Heart left ventricle (tissue), 13 donors: Measurements from ENCODE around the gene PHLPP1.

Experiments
- CTCF ChIP-seq, 12 donors: fragments of 200-600 bp; sonication (generic) in 4 of 12; IDR thresholded peaks; one replicate each; pipeline versions ENCODE4 v1.5.0 to v1.8.0; 2018 to 2022; ENCODE audit warnings: antibody characterized with exemption in 12 of 12, mild to moderate bottlenecking in 5 of 12
- POLR2A ChIP-seq, 2 donors: fragments of 450-650 bp; IDR thresholded peaks; one replicate each; pipeline ENCODE4 v1.6.1; 2017; ENCODE audit warnings: antibody characterized with exemption in 2 of 2, mild to moderate bottlenecking in 2 of 2, moderate library complexity in 2 of 2
- donor health status: ischemic (EF 13 %, LVEDD 7.1; RV severe dilation, severe dysfunction).
- donor health status: DM: no; HTN: yes; CAD: no.
- donor health status: DM: no; HTN: no; CAD: no.
- donor health status: ischemic (EF 25% LVEDD 6.9; RV normal size, moderate dysfunction).
- donor health status: ischemic (EF 25% LVEDD 5.7; RV mildly dilated, moderate dysfunction).
- donor health status: ischemic (EF 35%, LVEDD 5.7; RV mildly dilated, moderate dysfunction).
- donor health status: nonischemic (EF 11% LVEDD 7.7; RV severe dilation, severe dysfunction).
- donor health status: DM: yes; HTN: yes; CAD: no.
- donor health status: PGD.
- donor health status: ischemic (EF 29% LVEDD 5.4; RV normal size, mild dysfunction).
- donor health status: nonischemic (EF 23%, LVEDD 6.1; RV moderate dilation, normal function).

GRCh38 chr18:62814132-62814759 lies 98.9 kb downstream of the PHLPP1 start:
- TF ChIP-seq CTCF (IDR thresholded peaks at IDR 0.05) (no peak), POLR2A (IDR thresholded peaks at IDR 0.05) (no peak)
